Measurements from ENCODE around the gene KCNQ1OT1. TPM values are rescaled to one million over a fixed set of nuclear protein-coding genes. Genes with fewer than 3 reads are reported as not detected.

KCNQ1OT1 gene
- total RNA-seq, 4 donors from 2014 or later = 1.8 to 6.8 (median 3.9) TPM

DNA sequence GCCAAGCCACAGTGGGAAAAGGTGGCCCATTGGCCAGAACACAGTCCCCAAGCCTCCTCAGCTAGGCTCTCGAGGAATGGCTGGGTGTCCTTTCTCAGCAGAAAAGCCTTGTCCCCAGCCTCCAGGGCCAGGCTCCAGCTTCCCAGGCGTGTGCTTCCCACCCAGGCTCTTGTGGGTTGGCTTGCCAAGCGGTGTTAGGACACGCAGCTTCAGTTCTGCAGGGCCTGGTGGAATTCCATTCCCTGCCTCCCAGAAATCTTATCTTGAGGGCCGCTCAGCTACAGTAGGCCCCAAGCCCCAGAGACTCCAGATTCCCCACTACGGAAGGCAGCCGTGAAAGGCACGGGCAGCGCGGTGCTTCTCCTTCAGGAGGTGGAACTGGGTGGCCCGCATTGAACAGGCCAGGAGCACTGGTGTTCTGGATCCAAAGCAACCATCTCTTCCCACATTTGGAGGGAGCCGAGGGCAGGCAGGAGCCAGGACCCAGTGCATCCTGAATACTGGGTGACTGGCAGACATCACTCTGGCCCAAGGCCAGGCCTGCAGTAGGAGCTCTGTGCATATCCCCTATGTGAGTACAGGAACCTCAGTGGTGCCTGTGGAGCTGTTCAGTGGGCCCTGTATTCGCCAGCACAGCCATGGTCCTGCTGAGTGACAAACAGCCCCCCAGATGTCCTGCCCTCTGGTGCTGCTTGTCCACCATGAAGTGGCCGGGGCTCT is 16.7 kb upstream of the KCNQ1OT1 start:
- TF ChIP-seq, protein P1, sequence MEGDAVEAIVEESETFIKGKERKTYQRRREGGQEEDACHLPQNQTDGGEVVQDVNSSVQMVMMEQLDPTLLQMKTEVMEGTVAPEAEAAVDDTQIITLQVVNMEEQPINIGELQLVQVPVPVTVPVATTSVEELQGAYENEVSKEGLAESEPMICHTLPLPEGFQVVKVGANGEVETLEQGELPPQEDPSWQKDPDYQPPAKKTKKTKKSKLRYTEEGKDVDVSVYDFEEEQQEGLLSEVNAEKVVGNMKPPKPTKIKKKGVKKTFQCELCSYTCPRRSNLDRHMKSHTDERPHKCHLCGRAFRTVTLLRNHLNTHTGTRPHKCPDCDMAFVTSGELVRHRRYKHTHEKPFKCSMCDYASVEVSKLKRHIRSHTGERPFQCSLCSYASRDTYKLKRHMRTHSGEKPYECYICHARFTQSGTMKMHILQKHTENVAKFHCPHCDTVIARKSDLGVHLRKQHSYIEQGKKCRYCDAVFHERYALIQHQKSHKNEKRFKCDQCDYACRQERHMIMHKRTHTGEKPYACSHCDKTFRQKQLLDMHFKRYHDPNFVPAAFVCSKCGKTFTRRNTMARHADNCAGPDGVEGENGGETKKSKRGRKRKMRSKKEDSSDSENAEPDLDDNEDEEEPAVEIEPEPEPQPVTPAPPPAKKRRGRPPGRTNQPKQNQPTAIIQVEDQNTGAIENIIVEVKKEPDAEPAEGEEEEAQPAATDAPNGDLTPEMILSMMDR (IDR thresholded peaks at IDR 0.05; ENCODE audit: low read depth) = no peak

DNA sequence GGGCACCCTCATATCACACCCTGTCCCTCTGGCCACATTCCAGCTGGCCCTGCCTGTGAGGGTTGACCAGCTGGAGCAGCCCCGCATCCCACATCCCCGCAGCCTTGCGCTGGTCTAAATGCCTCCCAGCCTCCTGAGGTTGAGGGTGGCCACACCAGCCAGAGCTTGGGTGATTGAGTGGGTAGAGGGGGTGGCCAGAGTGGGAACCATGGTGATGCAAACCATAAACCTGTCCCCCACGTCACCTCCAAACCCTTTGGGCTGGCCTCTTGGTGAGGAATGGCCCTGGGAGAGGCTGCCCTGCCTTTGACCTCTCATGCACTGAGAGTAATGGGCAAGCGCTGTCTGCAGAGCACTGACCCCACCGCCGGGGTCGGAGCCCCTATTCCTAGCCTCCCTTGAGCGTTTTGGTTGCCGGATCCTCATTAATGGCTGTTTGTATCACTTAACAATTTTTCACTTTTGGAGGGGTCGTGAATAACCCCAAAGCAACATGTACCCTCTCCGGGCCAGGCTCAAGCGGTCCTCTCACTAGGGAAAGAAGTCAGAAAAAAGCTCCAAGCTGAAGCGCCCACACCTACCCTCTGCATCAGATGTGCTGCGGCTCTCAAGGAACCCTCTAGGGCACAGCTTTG is 16.0 kb upstream of the KCNQ1OT1 start:
- TF ChIP-seq, protein P1 (IDR thresholded peaks at IDR 0.05; ENCODE audit: low read depth) = no peak

DNA sequence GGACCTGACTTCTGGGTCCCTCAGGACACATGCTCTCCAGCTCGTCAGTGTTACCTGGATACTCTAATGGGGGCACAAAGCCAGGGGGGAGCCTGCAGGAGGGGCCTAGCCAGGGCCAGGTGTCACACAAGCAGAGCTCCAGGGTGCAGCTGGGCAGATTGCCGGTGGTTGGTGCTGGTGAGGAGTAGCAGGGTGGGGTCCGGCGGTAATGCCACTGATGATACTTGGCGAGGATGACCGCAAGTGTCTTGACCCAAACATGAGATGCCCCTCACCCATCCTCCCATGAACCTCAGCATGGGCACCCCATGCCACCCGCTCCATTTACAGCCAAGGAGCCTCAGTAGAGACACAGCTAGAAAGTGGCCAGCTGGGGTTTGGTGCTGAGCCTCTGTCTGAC is 15.1 kb upstream of the KCNQ1OT1 start:
- TF ChIP-seq, protein P1 (IDR thresholded peaks at IDR 0.05; ENCODE audit: low read depth) = no peak

DNA sequence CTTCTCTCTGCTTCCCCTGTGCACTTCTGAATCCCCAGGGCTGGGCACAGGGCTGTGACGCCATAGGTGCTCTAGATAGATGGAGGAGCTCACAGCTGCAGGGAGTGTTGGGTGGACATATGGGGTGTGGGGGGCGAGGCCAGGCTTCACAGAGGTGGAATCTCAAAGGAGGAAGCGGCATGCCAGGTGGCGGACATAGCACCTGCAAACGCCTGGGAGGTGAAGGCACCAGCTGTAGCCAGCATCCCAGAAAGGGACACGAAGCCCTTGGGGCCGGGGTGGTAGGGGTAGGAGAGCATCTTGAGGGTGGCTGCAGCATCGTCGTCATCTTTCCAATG is 14.6 kb upstream of the KCNQ1OT1 start:
- TF ChIP-seq, protein P1 (IDR thresholded peaks at IDR 0.05; ENCODE audit: low read depth) = no peak

DNA sequence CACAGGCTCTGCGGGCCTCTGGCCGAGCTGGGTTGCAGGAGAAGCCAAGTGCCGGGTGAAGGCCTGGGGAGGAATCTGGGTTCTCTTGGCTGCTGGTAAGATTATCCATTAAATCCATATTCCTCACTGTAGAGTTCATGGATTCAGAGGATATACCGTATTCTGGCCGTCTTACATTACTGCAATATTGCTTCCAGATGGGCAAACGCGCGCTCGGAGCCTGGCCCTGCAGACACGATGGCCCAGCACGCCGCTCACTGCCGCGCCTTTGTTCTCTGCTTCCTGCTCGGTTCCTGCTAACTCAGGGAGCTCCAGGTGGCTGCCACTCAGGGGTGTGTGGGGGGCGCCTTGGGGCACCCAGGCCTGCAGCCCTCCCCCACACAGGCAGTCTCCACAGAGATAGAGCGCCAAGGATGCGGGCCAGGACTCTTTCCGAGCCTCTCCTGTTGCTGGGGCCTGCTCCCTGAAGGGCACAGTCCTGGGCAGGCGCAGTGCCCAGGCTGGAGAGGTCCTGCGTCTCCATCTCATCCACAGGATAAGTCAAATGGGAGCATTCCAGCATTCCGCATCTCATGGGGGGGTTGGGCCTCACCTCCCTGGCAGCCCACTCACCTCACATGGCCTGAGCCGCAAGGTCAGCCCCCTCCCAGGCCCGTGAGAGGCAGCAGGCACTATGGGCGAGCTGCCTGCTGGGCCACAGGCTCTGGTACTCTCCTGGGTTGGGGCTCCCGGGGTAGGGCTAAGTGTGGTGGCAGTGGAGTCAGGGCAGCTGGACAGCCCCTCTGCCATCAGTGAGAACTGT is 14.1 kb upstream of the KCNQ1OT1 start:
- TF ChIP-seq, protein P1 (IDR thresholded peaks at IDR 0.05; ENCODE audit: low read depth) = no peak

DNA sequence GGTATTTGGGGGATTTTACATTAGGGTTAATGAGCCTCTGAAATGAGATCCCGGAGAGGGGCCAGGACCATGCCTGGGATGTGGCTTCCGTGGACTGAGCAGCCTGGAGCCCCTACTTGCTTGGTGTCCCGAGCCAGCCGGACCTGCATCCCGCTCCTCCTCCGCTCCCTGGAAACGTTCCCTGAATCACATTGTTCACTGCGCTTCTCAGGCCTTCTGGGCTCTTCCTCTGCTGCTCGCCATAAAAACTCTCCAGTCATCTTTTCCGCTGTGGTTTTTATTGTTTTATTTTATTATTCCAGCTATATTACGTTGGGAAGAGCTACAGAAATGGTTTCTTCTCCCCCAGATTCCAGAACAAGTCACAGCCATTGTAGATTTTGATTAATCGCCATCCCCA is 13.3 kb upstream of the KCNQ1OT1 start:
- TF ChIP-seq, protein P1 (IDR thresholded peaks at IDR 0.05; ENCODE audit: low read depth) = no peak

DNA sequence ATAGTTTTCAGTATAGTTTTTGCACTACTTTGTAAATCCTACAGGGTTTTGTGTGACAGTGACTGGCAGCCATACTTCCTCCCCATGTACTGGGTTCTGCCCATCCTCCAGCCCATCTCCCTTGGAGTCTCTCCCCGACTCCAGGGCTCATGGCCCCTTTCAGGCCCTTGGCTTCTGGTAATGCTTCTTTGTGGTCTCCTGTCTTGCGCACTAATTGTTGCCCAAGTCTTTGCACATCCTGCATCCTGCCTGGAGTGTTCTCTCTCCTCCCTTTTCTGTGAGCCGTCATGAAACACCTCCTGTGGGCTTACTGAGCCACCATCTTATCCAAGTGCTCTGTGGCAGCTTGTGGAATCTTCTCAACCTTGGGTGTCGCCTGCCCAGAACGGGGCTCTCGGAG is 11.4 kb upstream of the KCNQ1OT1 start:
- TF ChIP-seq, protein P1 (IDR thresholded peaks at IDR 0.05; ENCODE audit: low read depth) = no peak
